HepG2 (cell line): ENCODE data around the gene RFFL. TPM values are rescaled to one million over a fixed set of nuclear protein-coding genes. Genes with fewer than 3 reads are reported as not detected.
A peak's percentile ranks its signal among the peaks of the same experiment; 100 is the strongest.

Source experiments
- ARID2 ChIP-seq: sonication (generic); formaldehyde crosslinking; IDR thresholded peaks from 2 replicates; pipeline ENCODE4 v1.8.1; 2022; ENCODE audit warnings: mild to moderate bottlenecking, missing genetic modification reagents, borderline replicate concordance
- BCL6 ChIP-seq: IDR thresholded peaks from 2 replicates; pipeline ENCODE4 v1.6.1; 2016; ENCODE audit warnings: missing genetic modification reagents, missing compliant biosample characterization
- CENPT ChIP-seq: sonication (generic); formaldehyde crosslinking; IDR thresholded peaks from 2 replicates; pipeline ENCODE4 v1.8.0; 2022; ENCODE audit warnings: low read depth, mild to moderate bottlenecking, moderate library complexity, missing genetic modification reagents
- HDAC2 ChIP-seq: sonication (generic); formaldehyde crosslinking; IDR thresholded peaks from 2 replicates; pipeline ENCODE4 v1.4.0; 2020; ENCODE audit warnings: missing genetic modification reagents
- MIXL1 ChIP-seq: IDR thresholded peaks from 2 replicates; pipeline ENCODE4 v1.6.1; 2016
- SETDB1 ChIP-seq: sonication (generic); formaldehyde crosslinking; IDR thresholded peaks from 2 replicates; pipeline ENCODE4 v1.5.1; 2020; ENCODE audit warnings: missing genetic modification reagents, mild to moderate bottlenecking, borderline replicate concordance
- TCF12 ChIP-seq, 2 experiments: fragments of 450-650 bp in 1 of 2; sonication (generic) in 1 of 2; formaldehyde crosslinking in 1 of 2; IDR thresholded peaks; 2 replicates each; pipeline versions ENCODE4 v1.6.1 to v1.8.0; 2017 to 2022; ENCODE audit warnings: antibody characterized with exemption in 1 of 2, mild to moderate bottlenecking in 1 of 2, missing genetic modification reagents in 1 of 2, moderate library complexity in 1 of 2
- ZMAT3 ChIP-seq: sonication (generic); formaldehyde crosslinking; conservative IDR thresholded peaks from 2 replicates; pipeline ENCODE4 v1.7.0; 2021; ENCODE audit warnings: missing genetic modification reagents
- ZNF331 ChIP-seq: sonication (generic); formaldehyde crosslinking; IDR thresholded peaks from 2 replicates; pipeline ENCODE4 v1.4.0; 2020; ENCODE audit warnings: missing genetic modification reagents
- ZNF577 ChIP-seq: sonication (generic); formaldehyde crosslinking; IDR thresholded peaks from 2 replicates; pipeline ENCODE4 v1.4.0; 2020; ENCODE audit warnings: mild to moderate bottlenecking, low read depth, missing genetic modification reagents, borderline replicate concordance
- polyA plus RNA-seq, 8 experiments: library from polyadenylated mRNA; depleted of rRNA in 3 of 8; stranded (reverse) in 7 of 8; unstranded in 1 of 8; fragments of >200 nt; fragmentation: Illumina TruSeq in 4 of 8; extraction: Trizol in 4 of 8; gene quantifications; 2 replicates each; pipeline versions ENCODE4 v1.2.1 to v1.2.3, GENCODE V29; 2011 to 2016; ENCODE audit warnings: low read depth in 4 of 8, missing spikeins in 1 of 8, mixed read lengths in 1 of 8; ENCODE audit not compliant: insufficient read depth in 1 of 8
- total RNA-seq, 5 experiments: library from RNA; depleted of rRNA; stranded (reverse); fragments of >200 nt; fragmentation: Illumina TruSeq; extraction: Trizol; gene quantifications; 2 replicates each; pipeline ENCODE4 v1.2.3, GENCODE V29; 2016; ENCODE audit warnings: low read depth in 1 of 5
- TF ChIP-seq, protein P1 (sequence below): IDR thresholded peaks from 2 replicates; pipeline ENCODE4 v1.6.1; 2016; ENCODE audit warnings: low read depth, borderline replicate concordance
- TF ChIP-seq, protein P2 (sequence below): sonication (generic); formaldehyde crosslinking; IDR thresholded peaks from 2 replicates; pipeline ENCODE4 v1.4.0; 2020; ENCODE audit warnings: missing genetic modification reagents
- TF ChIP-seq, protein P3 (sequence below): sonication (generic); formaldehyde crosslinking; IDR thresholded peaks from 2 replicates; pipeline ENCODE4 v1.4.0; 2020; ENCODE audit warnings: missing genetic modification reagents
- TF ChIP-seq, protein P4 (sequence below): sonication (generic); formaldehyde crosslinking; IDR thresholded peaks from 2 replicates; pipeline ENCODE4 v1.4.0; 2020; ENCODE audit warnings: mild to moderate bottlenecking, missing genetic modification reagents, borderline replicate concordance
- TF ChIP-seq, protein P5 (sequence below): sonication (generic); formaldehyde crosslinking; IDR thresholded peaks from 2 replicates; pipeline ENCODE4 v1.8.1; 2023; ENCODE audit warnings: mild to moderate bottlenecking, moderate library complexity, missing genetic modification reagents

Gene RFFL
- total and polyA plus RNA-seq, 2 of the 13 experiments (the other 11 are each of a cell fraction or from before 2014, with no cell fraction given), result 24.3 to 48.6 TPM

DNA sequence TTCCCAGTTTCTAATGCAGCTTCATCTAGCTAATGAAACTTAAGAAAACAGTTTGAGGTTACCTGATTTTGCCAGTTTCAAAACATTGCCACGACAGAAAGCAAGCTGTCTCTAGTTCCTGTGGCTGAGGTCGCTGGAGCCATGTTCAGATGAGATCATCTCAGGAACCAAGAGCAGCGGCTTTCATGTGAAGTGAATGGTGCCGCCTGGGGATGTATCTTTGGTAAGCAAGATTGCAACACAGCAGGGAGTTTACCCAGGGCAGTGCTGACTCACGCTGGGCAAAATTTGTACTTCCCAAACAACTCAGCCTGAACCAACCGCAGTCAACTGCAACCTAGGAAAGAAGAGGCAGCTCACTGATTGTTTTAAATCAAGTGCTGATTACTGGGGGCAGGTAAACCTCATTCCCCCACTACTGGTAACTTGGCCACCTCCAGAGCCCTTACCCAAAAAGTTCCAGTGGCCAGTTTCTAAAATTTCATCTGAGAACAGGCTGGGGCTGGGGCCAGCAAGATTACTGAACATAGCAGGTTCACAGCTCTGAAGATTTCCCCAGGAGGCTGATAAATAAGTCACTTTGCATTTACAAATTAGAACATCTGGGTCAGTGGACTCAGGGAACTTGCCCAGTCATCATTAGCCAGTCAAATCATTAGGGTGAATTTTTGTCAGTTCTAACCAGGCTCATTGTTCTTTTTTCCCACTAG, at the start of gene RFFL (continued):
- TF ChIP-seq, protein P1, sequence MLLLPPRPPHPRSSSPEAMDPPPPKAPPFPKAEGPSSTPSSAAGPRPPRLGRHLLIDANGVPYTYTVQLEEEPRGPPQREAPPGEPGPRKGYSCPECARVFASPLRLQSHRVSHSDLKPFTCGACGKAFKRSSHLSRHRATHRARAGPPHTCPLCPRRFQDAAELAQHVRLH (CRISPR knock-in tag), result peak; percentile 67; the same call in 1 of the 2 replicates
- TF ChIP-seq MIXL1 (CRISPR knock-in tag) (peak; percentile 88), CENPT (CRISPR knock-in tag) (no peak), ZNF331 (peak; percentile 95), HDAC2 (CRISPR knock-in tag) (peak; percentile 75), ARID2 (CRISPR knock-in tag) (no peak), SETDB1 (no peak), BCL6 (CRISPR knock-in tag) (peak; percentile 75), TCF12 (IDR thresholded peaks at IDR 0.05) (no peak), TCF12 (CRISPR knock-in tag; IDR thresholded peaks at IDR 0.05) (0 out of 2 replicates have a peak, but pooled peaks have one; percentile 38), ZMAT3 (peak; percentile 57; the same call in 1 of the 2 replicates), ZNF577 (no peak)
- TF ChIP-seq, protein P2, sequence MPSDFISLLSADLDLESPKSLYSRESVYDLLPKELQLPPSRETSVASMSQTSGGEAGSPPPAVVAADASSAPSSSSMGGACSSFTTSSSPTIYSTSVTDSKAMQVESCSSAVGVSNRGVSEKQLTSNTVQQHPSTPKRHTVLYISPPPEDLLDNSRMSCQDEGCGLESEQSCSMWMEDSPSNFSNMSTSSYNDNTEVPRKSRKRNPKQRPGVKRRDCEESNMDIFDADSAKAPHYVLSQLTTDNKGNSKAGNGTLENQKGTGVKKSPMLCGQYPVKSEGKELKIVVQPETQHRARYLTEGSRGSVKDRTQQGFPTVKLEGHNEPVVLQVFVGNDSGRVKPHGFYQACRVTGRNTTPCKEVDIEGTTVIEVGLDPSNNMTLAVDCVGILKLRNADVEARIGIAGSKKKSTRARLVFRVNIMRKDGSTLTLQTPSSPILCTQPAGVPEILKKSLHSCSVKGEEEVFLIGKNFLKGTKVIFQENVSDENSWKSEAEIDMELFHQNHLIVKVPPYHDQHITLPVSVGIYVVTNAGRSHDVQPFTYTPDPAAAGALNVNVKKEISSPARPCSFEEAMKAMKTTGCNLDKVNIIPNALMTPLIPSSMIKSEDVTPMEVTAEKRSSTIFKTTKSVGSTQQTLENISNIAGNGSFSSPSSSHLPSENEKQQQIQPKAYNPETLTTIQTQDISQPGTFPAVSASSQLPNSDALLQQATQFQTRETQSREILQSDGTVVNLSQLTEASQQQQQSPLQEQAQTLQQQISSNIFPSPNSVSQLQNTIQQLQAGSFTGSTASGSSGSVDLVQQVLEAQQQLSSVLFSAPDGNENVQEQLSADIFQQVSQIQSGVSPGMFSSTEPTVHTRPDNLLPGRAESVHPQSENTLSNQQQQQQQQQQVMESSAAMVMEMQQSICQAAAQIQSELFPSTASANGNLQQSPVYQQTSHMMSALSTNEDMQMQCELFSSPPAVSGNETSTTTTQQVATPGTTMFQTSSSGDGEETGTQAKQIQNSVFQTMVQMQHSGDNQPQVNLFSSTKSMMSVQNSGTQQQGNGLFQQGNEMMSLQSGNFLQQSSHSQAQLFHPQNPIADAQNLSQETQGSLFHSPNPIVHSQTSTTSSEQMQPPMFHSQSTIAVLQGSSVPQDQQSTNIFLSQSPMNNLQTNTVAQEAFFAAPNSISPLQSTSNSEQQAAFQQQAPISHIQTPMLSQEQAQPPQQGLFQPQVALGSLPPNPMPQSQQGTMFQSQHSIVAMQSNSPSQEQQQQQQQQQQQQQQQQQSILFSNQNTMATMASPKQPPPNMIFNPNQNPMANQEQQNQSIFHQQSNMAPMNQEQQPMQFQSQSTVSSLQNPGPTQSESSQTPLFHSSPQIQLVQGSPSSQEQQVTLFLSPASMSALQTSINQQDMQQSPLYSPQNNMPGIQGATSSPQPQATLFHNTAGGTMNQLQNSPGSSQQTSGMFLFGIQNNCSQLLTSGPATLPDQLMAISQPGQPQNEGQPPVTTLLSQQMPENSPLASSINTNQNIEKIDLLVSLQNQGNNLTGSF (CRISPR knock-in tag), result no peak
- TF ChIP-seq, protein P3, sequence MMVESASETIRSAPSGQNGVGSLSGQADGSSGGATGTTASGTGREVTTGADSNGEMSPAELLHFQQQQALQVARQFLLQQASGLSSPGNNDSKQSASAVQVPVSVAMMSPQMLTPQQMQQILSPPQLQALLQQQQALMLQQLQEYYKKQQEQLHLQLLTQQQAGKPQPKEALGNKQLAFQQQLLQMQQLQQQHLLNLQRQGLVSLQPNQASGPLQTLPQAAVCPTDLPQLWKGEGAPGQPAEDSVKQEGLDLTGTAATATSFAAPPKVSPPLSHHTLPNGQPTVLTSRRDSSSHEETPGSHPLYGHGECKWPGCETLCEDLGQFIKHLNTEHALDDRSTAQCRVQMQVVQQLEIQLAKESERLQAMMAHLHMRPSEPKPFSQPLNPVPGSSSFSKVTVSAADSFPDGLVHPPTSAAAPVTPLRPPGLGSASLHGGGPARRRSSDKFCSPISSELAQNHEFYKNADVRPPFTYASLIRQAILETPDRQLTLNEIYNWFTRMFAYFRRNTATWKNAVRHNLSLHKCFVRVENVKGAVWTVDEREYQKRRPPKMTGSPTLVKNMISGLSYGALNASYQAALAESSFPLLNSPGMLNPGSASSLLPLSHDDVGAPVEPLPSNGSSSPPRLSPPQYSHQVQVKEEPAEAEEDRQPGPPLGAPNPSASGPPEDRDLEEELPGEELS (CRISPR knock-in tag), result peak; percentile 98
- TF ChIP-seq, protein P4, sequence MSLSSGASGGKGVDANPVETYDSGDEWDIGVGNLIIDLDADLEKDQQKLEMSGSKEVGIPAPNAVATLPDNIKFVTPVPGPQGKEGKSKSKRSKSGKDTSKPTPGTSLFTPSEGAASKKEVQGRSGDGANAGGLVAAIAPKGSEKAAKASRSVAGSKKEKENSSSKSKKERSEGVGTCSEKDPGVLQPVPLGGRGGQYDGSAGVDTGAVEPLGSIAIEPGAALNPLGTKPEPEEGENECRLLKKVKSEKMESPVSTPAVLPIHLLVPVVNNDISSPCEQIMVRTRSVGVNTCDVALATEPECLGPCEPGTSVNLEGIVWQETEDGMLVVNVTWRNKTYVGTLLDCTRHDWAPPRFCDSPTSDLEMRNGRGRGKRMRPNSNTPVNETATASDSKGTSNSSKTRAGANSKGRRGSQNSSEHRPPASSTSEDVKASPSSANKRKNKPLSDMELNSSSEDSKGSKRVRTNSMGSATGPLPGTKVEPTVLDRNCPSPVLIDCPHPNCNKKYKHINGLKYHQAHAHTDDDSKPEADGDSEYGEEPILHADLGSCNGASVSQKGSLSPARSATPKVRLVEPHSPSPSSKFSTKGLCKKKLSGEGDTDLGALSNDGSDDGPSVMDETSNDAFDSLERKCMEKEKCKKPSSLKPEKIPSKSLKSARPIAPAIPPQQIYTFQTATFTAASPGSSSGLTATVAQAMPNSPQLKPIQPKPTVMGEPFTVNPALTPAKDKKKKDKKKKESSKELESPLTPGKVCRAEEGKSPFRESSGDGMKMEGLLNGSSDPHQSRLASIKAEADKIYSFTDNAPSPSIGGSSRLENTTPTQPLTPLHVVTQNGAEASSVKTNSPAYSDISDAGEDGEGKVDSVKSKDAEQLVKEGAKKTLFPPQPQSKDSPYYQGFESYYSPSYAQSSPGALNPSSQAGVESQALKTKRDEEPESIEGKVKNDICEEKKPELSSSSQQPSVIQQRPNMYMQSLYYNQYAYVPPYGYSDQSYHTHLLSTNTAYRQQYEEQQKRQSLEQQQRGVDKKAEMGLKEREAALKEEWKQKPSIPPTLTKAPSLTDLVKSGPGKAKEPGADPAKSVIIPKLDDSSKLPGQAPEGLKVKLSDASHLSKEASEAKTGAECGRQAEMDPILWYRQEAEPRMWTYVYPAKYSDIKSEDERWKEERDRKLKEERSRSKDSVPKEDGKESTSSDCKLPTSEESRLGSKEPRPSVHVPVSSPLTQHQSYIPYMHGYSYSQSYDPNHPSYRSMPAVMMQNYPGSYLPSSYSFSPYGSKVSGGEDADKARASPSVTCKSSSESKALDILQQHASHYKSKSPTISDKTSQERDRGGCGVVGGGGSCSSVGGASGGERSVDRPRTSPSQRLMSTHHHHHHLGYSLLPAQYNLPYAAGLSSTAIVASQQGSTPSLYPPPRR (CRISPR knock-in tag), result peak; percentile 82
- TF ChIP-seq, protein P5, sequence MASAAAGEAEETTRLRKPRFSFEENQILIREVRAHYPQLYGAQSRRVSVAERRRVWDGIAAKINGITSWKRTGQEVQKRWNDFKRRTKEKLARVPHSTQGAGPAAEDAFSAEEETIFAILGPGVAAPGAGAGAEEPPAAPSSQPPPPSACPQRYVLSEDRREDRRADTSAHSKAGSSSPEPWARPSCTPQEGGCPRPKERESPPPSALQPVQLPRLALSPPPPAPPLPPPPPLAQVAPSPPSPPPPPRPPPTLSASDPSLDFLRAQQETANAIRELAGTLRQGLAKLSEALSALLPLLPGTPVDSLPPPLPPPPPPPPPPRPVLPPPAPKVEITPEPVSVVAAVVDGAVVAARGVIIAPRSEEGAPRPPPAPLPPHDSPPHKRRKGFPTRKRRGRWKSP (CRISPR knock-in tag), result peak; percentile 71
